ENCODE data around the gene THSD4.

DNA sequence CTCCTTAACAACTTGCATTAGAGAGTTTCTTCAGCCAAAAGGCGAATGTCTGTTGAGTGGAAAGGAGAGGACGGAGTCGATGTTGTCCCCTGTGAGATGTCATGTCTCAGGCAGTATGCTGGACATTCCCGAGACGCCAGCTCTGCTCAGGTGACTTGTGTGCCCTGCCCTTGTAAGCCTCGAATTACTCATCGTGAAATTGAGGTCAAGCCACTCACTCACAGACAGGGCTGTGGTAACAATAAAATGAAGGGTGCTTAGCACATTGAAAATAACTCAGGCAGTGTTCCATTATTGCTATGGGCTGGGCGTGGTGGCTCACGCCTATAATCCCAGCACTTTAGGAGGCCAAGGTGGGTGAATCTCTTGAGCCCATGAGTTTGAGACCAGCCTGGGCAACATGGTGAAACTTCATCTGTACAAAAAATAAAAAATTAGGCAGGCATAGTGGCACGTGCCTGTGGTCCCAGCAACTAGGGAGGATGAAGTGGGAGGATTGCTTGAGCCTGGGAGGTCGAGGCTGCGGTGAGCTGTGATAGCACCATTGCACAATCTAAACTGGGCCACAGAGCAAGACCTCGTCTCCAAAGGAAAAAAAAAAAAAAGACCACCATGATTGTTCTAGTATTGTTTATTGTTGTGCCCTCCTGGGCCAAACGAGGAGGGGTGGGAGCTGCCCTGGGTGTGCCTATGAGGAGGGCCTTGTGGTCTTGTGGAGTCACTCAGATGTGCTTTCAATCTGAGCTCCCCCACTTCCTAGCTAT lies 214.4 kb downstream of the THSD4 start:
- TF ChIP-seq POLR2A (IDR thresholded peaks at IDR 0.05; ENCODE audit: low read depth, low read length), result no peak
- TF ChIP-seq POLR2AphosphoS5 (IDR thresholded peaks at IDR 0.05; ENCODE audit: low read depth, low read length), result no peak
- TF ChIP-seq TAF1 (IDR thresholded peaks at IDR 0.05; ENCODE audit: borderline replicate concordance, low read depth, low read length), result no peak
